HEK293 (cell line): ENCODE results near the gene CXCL17.

Experiments used
- CTCF ChIA-PET: fragments of 350-600 bp; formaldehyde crosslinking; extraction: SDS; loops from one replicate; lab custom pipeline; 2021; ENCODE audit warnings: antibody characterized with exemption; lab: Yijun Ruan, JAX
- POLR2A ChIA-PET: fragments of 300-600 bp; formaldehyde crosslinking; extraction: SDS; loops from one replicate; lab custom pipeline; 2020; ENCODE audit warnings: antibody characterized with exemption, inconsistent platforms; lab: Yijun Ruan, JAX
- H3K27ac ChIP-seq: fragments of 200-500 bp; sonication (Bioruptor generic); 2 replicates; pipeline ENCODE4 v1.5.1; 2014; ENCODE audit warnings: low read depth, low read length, control low read depth, inconsistent platforms; ENCODE audit errors: extremely low read depth
- H3K36me3 ChIP-seq, 2 experiments: fragments of 200-500 bp in 1 of 2; sonication (Bioruptor generic) in 1 of 2; 1 replicate in 1 of 2; 2 replicates in 1 of 2; pipeline ENCODE4 v1.5.1; 2014 to 2017; ENCODE audit warnings: inconsistent platforms in 2 of 2, low read length in 2 of 2; ENCODE audit not compliant: control insufficient read depth in 2 of 2, insufficient read depth in 1 of 2
- H3K4me1 ChIP-seq: fragments of 200-500 bp; sonication (Bioruptor generic); 2 replicates; pipeline ENCODE4 v1.5.1; 2014; ENCODE audit warnings: mild to moderate bottlenecking, low read length, inconsistent platforms; ENCODE audit not compliant: control insufficient read depth, insufficient read depth
- H3K4me3 ChIP-seq: 2 replicates; pipeline ENCODE4 v1.5.1; 2011; ENCODE audit warnings: low read depth, mild to moderate bottlenecking, control low read depth, low read length, moderate library complexity
- H3K9me3 ChIP-seq: fragments of 200-500 bp; sonication (Bioruptor generic); 2 replicates; pipeline ENCODE4 v1.5.1; 2014; ENCODE audit warnings: low read depth, low read length, inconsistent platforms; ENCODE audit not compliant: control insufficient read depth, insufficient read depth
- EGR2 ChIP-seq: fragments of 450-650 bp; formaldehyde crosslinking; IDR thresholded peaks from 2 replicates; pipeline ENCODE4 v1.5.1; 2016; ENCODE audit warnings: low read depth, missing biosample characterization, missing genetic modification characterization
- GLI2 ChIP-seq: fragments of 450-650 bp; formaldehyde crosslinking; IDR thresholded peaks from 2 replicates; pipeline ENCODE4; 2017; ENCODE audit warnings: missing biosample characterization, missing genetic modification characterization, low read depth, borderline replicate concordance
- GLIS2 ChIP-seq: fragments of 450-650 bp; formaldehyde crosslinking; IDR thresholded peaks from 2 replicates; pipeline ENCODE4 v1.5.1; 2016; ENCODE audit warnings: missing biosample characterization, missing genetic modification characterization
- KLF1 ChIP-seq: fragments of 450-650 bp; formaldehyde crosslinking; IDR thresholded peaks from 2 replicates; pipeline ENCODE4 v1.5.1; 2016; ENCODE audit warnings: missing biosample characterization, missing genetic modification characterization
- SALL2 ChIP-seq: fragments of 450-650 bp; formaldehyde crosslinking; IDR thresholded peaks from 2 replicates; pipeline ENCODE4 v1.5.0; 2017; ENCODE audit warnings: missing biosample characterization, mild to moderate bottlenecking, missing genetic modification characterization, borderline replicate concordance
- ZBTB17 ChIP-seq: fragments of 450-650 bp; formaldehyde crosslinking; IDR thresholded peaks from 2 replicates; pipeline ENCODE4 v1.5.1; 2016; ENCODE audit warnings: missing biosample characterization, missing genetic modification characterization
- ZBTB20 ChIP-seq: fragments of 450-650 bp; formaldehyde crosslinking; IDR thresholded peaks from 2 replicates; pipeline ENCODE4 v1.5.1; 2016; ENCODE audit warnings: missing biosample characterization, missing genetic modification characterization
- ZEB2 ChIP-seq: fragments of 450-650 bp; formaldehyde crosslinking; IDR thresholded peaks from 2 replicates; pipeline ENCODE4 v1.5.1; 2016; ENCODE audit warnings: missing biosample characterization, missing genetic modification characterization
- ZNF10 ChIP-seq: fragments of 450-650 bp; formaldehyde crosslinking; IDR thresholded peaks from 2 replicates; pipeline ENCODE4 v1.5.1; 2017; ENCODE audit warnings: missing biosample characterization, missing genetic modification characterization
- ZNF140 ChIP-seq: fragments of 450-650 bp; formaldehyde crosslinking; IDR thresholded peaks from 2 replicates; pipeline ENCODE4 v1.5.1; 2016; ENCODE audit warnings: missing biosample characterization, missing genetic modification characterization
- ZNF366 ChIP-seq: fragments of 450-650 bp; formaldehyde crosslinking; conservative IDR thresholded peaks from 2 replicates; pipeline ENCODE4 v1.5.1; 2016; ENCODE audit warnings: missing biosample characterization, missing genetic modification characterization
- ZNF600 ChIP-seq: fragments of 450-650 bp; formaldehyde crosslinking; IDR thresholded peaks from 2 replicates; pipeline ENCODE4 v1.5.1; 2016; ENCODE audit warnings: missing biosample characterization, missing genetic modification characterization
- ZNF670 ChIP-seq: fragments of 450-650 bp; formaldehyde crosslinking; IDR thresholded peaks from 2 replicates; pipeline ENCODE4 v1.5.1; 2016; ENCODE audit warnings: missing biosample characterization, missing genetic modification characterization, low read depth
- ZNF785 ChIP-seq: fragments of 450-650 bp; formaldehyde crosslinking; IDR thresholded peaks from 2 replicates; pipeline ENCODE4 v1.5.1; 2016; ENCODE audit warnings: missing biosample characterization, missing genetic modification characterization
- TF ChIP-seq, protein P1 (sequence below): fragments of 450-650 bp; formaldehyde crosslinking; IDR thresholded peaks from 2 replicates; pipeline ENCODE4 v1.5.1; 2016; ENCODE audit warnings: missing biosample characterization, missing genetic modification characterization, borderline replicate concordance
- TF ChIP-seq, protein P2 (sequence below): fragments of 450-650 bp; formaldehyde crosslinking; IDR thresholded peaks from 2 replicates; pipeline ENCODE4 v1.5.1; 2016; ENCODE audit warnings: missing biosample characterization, missing genetic modification characterization
- TF ChIP-seq, protein P3 (sequence below): fragments of 450-650 bp; formaldehyde crosslinking; IDR thresholded peaks from 2 replicates; pipeline ENCODE4 v1.5.1; 2017; ENCODE audit warnings: missing biosample characterization, missing genetic modification characterization
- TF ChIP-seq, protein P4 (sequence below): sonication (generic); formaldehyde crosslinking; IDR thresholded peaks from 2 replicates; pipeline ENCODE4 v1.8.1; 2022; ENCODE audit warnings: mild to moderate bottlenecking, moderate library complexity, missing genetic modification reagents
- TF ChIP-seq, protein P5 (sequence below): fragments of 450-650 bp; formaldehyde crosslinking; IDR thresholded peaks from 2 replicates; pipeline ENCODE4 v1.5.1; 2016; ENCODE audit warnings: missing biosample characterization, missing genetic modification characterization
- TF ChIP-seq, protein P6 (sequence below): fragments of 450-650 bp; formaldehyde crosslinking; IDR thresholded peaks from 2 replicates; pipeline ENCODE4 v1.5.1; 2017; ENCODE audit warnings: missing biosample characterization, missing genetic modification characterization

Gene CXCL17

DNA sequence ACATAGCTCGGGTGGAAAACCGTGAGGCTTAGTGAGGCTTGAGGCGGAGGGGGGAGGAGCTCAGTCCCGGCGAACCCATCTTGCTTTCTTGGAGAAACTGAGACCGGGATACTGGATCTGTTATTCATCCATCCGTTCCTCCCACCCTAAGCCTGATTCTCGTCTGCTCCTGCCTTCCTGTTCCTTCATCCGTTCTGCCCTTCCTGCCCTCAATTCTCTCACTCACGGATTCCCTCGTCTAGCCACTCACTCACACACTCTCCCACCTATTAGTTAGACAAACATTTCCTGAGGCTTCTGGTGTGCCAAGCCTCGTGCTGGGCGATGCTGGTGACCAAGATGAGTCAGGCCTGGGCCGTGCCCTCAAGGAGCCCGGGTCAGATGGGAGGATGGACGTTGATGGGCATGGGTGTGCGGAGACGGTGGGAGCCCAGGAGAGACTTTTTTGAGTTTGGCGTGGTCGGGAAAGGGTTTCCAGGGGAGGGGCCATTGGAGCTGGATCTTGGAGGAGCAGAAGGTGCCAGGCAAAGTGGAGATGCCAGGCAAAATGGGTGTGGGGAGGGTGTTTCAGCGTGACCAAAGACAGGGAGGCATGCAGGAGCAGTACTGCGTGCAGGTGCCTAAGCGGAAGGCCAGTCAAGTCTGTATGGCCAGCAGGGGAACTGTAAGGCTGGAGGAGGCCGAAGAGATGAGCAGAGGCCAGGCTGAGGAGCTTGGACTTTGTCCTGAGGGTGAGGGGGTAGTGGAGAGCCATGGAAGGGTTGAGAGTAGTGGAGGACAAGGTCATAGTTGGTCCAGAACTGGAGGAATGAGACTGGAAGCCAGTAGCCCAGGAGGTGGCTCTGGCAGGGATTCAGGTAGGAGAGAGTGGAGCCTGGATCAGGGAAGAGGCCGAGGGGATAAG is 45.2 kb downstream of the CXCL17 start (continued):
- no peak for TF ChIP-seq ZNF140 (tag by site-specific recombination)
- TF ChIP-seq, protein P1, sequence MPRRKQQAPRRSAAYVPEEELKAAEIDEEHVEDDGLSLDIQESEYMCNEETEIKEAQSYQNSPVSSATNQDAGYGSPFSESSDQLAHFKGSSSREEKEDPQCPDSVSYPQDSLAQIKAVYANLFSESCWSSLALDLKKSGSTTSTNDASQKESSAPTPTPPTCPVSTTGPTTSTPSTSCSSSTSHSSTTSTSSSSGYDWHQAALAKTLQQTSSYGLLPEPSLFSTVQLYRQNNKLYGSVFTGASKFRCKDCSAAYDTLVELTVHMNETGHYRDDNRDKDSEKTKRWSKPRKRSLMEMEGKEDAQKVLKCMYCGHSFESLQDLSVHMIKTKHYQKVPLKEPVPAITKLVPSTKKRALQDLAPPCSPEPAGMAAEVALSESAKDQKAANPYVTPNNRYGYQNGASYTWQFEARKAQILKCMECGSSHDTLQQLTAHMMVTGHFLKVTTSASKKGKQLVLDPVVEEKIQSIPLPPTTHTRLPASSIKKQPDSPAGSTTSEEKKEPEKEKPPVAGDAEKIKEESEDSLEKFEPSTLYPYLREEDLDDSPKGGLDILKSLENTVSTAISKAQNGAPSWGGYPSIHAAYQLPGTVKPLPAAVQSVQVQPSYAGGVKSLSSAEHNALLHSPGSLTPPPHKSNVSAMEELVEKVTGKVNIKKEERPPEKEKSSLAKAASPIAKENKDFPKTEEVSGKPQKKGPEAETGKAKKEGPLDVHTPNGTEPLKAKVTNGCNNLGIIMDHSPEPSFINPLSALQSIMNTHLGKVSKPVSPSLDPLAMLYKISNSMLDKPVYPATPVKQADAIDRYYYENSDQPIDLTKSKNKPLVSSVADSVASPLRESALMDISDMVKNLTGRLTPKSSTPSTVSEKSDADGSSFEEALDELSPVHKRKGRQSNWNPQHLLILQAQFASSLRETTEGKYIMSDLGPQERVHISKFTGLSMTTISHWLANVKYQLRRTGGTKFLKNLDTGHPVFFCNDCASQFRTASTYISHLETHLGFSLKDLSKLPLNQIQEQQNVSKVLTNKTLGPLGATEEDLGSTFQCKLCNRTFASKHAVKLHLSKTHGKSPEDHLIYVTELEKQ (tag by site-specific recombination) = no peak
- no peak for TF ChIP-seq GLIS2 (tag by site-specific recombination)
- TF ChIP-seq ZBTB17 = peak; percentile 99
- TF ChIP-seq GLI2 (tag by site-specific recombination) = no peak
- no peak for TF ChIP-seq SALL2 (tag by site-specific recombination)
- TF ChIP-seq, protein P2, sequence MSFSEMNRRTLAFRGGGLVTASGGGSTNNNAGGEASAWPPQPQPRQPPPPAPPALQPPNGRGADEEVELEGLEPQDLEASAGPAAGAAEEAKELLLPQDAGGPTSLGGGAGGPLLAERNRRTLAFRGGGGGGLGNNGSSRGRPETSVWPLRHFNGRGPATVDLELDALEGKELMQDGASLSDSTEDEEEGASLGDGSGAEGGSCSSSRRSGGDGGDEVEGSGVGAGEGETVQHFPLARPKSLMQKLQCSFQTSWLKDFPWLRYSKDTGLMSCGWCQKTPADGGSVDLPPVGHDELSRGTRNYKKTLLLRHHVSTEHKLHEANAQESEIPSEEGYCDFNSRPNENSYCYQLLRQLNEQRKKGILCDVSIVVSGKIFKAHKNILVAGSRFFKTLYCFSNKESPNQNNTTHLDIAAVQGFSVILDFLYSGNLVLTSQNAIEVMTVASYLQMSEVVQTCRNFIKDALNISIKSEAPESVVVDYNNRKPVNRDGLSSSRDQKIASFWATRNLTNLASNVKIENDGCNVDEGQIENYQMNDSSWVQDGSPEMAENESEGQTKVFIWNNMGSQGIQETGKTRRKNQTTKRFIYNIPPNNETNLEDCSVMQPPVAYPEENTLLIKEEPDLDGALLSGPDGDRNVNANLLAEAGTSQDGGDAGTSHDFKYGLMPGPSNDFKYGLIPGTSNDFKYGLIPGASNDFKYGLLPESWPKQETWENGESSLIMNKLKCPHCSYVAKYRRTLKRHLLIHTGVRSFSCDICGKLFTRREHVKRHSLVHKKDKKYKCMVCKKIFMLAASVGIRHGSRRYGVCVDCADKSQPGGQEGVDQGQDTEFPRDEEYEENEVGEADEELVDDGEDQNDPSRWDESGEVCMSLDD (tag by site-specific recombination) = 0 out of 2 replicates have a peak, but pooled peaks have one; percentile 17

DNA sequence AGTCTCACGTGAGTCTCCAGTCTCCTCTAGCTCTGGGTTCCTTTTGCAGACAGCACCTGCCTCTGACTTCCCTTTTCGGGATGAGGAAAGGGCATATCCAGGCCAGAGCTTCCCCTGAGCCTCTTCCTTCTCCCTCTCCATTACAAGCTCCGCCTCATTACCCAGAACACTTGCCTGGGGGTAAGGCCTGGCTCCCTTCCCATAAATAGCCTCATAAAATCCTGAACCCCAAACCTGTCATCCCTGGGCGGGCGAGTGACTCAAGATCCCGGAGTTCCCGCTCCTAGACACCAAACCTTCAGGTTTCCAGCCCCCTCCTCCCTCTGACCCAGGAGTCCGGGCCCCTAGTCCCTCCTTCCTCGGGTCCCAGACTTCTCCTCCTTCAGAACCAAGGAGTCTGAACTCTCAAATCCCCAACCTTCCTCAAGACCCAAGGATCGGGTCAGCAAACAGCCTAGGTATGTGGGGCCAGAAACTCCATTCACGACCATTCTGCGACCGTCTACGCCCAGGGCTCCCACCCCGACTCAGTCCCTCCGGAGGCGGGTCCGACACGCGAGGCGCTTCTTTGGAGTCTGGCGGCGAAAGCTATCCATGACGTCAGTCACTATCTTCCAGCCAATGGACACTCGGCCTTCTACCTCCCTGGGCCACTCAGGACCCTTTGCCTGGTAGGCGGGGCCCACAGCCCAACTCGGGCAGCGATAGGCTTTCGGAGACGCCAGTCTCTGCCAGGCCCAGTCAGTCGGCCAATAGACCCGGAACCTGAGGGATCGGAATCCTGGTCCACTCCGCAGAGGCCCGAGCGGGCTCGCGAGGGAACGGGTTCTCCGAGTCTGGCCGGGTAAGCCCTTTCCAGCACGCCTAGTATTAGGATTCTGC is 46.1 kb downstream of the CXCL17 start:
- CTCF ChIA-PET = interaction anchor here (0.5 to 2.4 kb wide), 12 partner anchors 10 to 429 kb away, joined by 3 to 18 read pairs (median 4); no protein-coding TSS in a partner anchor
- Histone ChIP-seq H3K4me3 (peak overlapping the region; percentile 61), H3K9me3 (no peaks in the 10 kb centered on the region), H3K27ac (peak overlapping the region; percentile 91), H3K4me1 (peaks cover 13% of the 10 kb centered on the region), H3K36me3 (peaks cover 0 to 2% of the 10 kb centered on the region in 2 experiments; a peak in 2 of 3 replicates)
- POLR2A ChIA-PET = interaction anchor here (0.5 to 2.4 kb wide), 30 partner anchors 9 to 611 kb away, joined by 3 to 41 read pairs (median 6); partner anchors contain the start of genes GSK3A, PAFAH1B3 and ZNF574
- TF ChIP-seq ZEB2 (peak; percentile 75), ZNF10 (tag by site-specific recombination) (0 out of 2 replicates have a peak, but pooled peaks have one; percentile 13), ZNF366 (tag by site-specific recombination) (peak; percentile 69), KLF1 (0 out of 2 replicates have a peak, but pooled peaks have one; percentile 58), ZNF785 (tag by site-specific recombination) (no peak), ZNF600 (tag by site-specific recombination) (peak; percentile 77), ZBTB20 (tag by site-specific recombination) (peak; percentile 91; the same call in 1 of the 2 replicates), ZNF670 (tag by site-specific recombination) (no peak), ZBTB17 (peak; percentile 99), EGR2 (tag by site-specific recombination) (peak; percentile 56)
- TF ChIP-seq, protein P3, sequence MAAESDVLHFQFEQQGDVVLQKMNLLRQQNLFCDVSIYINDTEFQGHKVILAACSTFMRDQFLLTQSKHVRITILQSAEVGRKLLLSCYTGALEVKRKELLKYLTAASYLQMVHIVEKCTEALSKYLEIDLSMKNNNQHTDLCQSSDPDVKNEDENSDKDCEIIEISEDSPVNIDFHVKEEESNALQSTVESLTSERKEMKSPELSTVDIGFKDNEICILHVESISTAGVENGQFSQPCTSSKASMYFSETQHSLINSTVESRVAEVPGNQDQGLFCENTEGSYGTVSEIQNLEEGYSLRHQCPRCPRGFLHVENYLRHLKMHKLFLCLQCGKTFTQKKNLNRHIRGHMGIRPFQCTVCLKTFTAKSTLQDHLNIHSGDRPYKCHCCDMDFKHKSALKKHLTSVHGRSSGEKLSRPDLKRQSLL (tag by site-specific recombination) = peak; percentile 56; the same call in 1 of the 2 replicates
- TF ChIP-seq, protein P4, sequence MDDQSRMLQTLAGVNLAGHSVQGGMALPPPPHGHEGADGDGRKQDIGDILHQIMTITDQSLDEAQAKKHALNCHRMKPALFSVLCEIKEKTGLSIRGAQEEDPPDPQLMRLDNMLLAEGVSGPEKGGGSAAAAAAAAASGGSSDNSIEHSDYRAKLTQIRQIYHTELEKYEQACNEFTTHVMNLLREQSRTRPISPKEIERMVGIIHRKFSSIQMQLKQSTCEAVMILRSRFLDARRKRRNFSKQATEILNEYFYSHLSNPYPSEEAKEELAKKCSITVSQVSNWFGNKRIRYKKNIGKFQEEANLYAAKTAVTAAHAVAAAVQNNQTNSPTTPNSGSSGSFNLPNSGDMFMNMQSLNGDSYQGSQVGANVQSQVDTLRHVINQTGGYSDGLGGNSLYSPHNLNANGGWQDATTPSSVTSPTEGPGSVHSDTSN (CRISPR knock-in tag) = peak; percentile 97
- TF ChIP-seq, protein P5, sequence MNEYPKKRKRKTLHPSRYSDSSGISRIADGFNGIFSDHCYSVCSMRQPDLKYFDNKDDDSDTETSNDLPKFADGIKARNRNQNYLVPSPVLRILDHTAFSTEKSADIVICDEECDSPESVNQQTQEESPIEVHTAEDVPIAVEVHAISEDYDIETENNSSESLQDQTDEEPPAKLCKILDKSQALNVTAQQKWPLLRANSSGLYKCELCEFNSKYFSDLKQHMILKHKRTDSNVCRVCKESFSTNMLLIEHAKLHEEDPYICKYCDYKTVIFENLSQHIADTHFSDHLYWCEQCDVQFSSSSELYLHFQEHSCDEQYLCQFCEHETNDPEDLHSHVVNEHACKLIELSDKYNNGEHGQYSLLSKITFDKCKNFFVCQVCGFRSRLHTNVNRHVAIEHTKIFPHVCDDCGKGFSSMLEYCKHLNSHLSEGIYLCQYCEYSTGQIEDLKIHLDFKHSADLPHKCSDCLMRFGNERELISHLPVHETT = no peak
- TF ChIP-seq, protein P6, sequence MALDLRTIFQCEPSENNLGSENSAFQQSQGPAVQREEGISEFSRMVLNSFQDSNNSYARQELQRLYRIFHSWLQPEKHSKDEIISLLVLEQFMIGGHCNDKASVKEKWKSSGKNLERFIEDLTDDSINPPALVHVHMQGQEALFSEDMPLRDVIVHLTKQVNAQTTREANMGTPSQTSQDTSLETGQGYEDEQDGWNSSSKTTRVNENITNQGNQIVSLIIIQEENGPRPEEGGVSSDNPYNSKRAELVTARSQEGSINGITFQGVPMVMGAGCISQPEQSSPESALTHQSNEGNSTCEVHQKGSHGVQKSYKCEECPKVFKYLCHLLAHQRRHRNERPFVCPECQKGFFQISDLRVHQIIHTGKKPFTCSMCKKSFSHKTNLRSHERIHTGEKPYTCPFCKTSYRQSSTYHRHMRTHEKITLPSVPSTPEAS (tag by site-specific recombination) = 0 out of 2 replicates have a peak, but pooled peaks have one; percentile 12
